OCI-LY7 (cell line): Measurements from ENCODE around the gene C10orf90. TPM values are rescaled to one million over a fixed set of nuclear protein-coding genes. Genes with fewer than 3 reads are reported as not detected.

Experiments used
- BruUV-seq: library from RNA; stranded (reverse); fragments of 400-500 nt; replicated peaks from 2 replicates; lab custom pipeline; 2021; lab: Mats Ljungman, UMichigan
- CTCF ChIA-PET: fragments of 300-600 bp; sonication (Branson Sonifier 250); formaldehyde crosslinking; loops from one replicate; lab custom pipeline; 2022; ENCODE audit warnings: antibody characterized with exemption; ENCODE audit not compliant: unreplicated experiment; lab: Charles Lee
- POLR2A ChIA-PET: fragments of 300-600 bp; sonication (Branson Sonifier 250); formaldehyde crosslinking; loops from one replicate; lab custom pipeline; 2022; ENCODE audit warnings: antibody characterized with exemption; lab: Charles Lee
- DNase-seq: peaks from one replicate; pipeline ENCODE4 v3.0.0-alpha.2; 2015; ENCODE audit warnings: low spot score
- H2AFZ ChIP-seq: fragments of 200-600 bp; sonication (generic), shearing (Covaris generic); 2 replicates; pipeline ENCODE4 v1.6.1; 2014; ENCODE audit warnings: mild to moderate bottlenecking, antibody characterized with exemption, low read length, moderate library complexity
- H3K27ac ChIP-seq: fragments of 200-600 bp; sonication (generic); 2 replicates; pipeline ENCODE4 v1.5.1; 2014; ENCODE audit warnings: mixed run types, low read depth, mild to moderate bottlenecking, moderate library complexity, low read length, inconsistent platforms; ENCODE audit not compliant: poor library complexity, severe bottlenecking
- H3K36me3 ChIP-seq: fragments of 200-600 bp; sonication (generic); 2 replicates; pipeline ENCODE4 v1.6.1; 2014; ENCODE audit warnings: mild to moderate bottlenecking, antibody characterized with exemption, low read length, moderate library complexity, mixed read lengths; ENCODE audit not compliant: insufficient read depth
- H3K4me1 ChIP-seq: fragments of 200-600 bp; sonication (generic); 2 replicates; pipeline ENCODE4 v1.5.1; 2014; ENCODE audit warnings: mild to moderate bottlenecking, low read length; ENCODE audit not compliant: insufficient read depth, poor library complexity, severe bottlenecking
- H3K4me2 ChIP-seq: fragments of 200-600 bp; sonication (generic); 2 replicates; pipeline ENCODE4 v1.6.1; 2014; ENCODE audit warnings: mild to moderate bottlenecking, low read length
- H3K4me3 ChIP-seq: fragments of 200-600 bp; sonication (generic); 2 replicates; pipeline ENCODE4 v1.5.1; 2014; ENCODE audit warnings: mild to moderate bottlenecking, low read depth, low read length; ENCODE audit not compliant: poor library complexity, severe bottlenecking
- H3K79me2 ChIP-seq: fragments of 200-600 bp; sonication (generic); 2 replicates; pipeline ENCODE4 v1.6.1; 2016; ENCODE audit warnings: low read depth, mild to moderate bottlenecking, low read length, moderate library complexity, mixed read lengths; ENCODE audit not compliant: insufficient read depth
- H3K9me2 ChIP-seq: fragments of 200-600 bp; sonication (generic); 2 replicates; pipeline ENCODE4 v1.6.1; 2016; ENCODE audit warnings: mild to moderate bottlenecking, low read length, mixed read lengths; ENCODE audit not compliant: insufficient read depth
- H3K9me3 ChIP-seq: fragments of 200-600 bp; sonication (generic); 2 replicates; pipeline ENCODE4 v1.6.1; 2014; ENCODE audit warnings: mild to moderate bottlenecking, mixed run types, low read length, mixed read lengths
- H4K20me1 ChIP-seq: fragments of 200-600 bp; sonication (generic); 2 replicates; pipeline ENCODE4 v1.6.1; 2014; ENCODE audit warnings: mild to moderate bottlenecking, antibody characterized with exemption, low read length, moderate library complexity, mixed read lengths; ENCODE audit not compliant: insufficient read depth
- CTCF ChIP-seq: fragments of 200-600 bp; sonication (generic); conservative IDR thresholded peaks from 2 replicates; pipeline ENCODE4 v1.5.1; 2014; ENCODE audit warnings: mild to moderate bottlenecking, antibody characterized with exemption, low read length, moderate library complexity, mixed read lengths
- EZH2phosphoT487 ChIP-seq: fragments of 200-600 bp; sonication (generic); IDR thresholded peaks from 2 replicates; pipeline ENCODE4 v1.6.1; 2018; ENCODE audit warnings: low read depth, borderline replicate concordance, mild to moderate bottlenecking, mixed run types, antibody characterized with exemption, low read length, moderate library complexity, mixed read lengths
- intact Hi-C: fragments of 100-400 bp; cut with micrococcal nuclease; formaldehyde crosslinking; loops from one replicate; pipeline ENCODE4 v1.10.0; 2022; ENCODE audit not compliant: unreplicated experiment
- total RNA-seq, 2 experiments: library from RNA; depleted of rRNA in 1 of 2; stranded (reverse); fragments of >200 nt in 1 of 2; shearing (Covaris generic) in 1 of 2; gene quantifications; 2 replicates each; pipeline ENCODE4 v1.2.3, GENCODE V29; 2014 to 2022

Gene C10orf90
- total RNA-seq, 2 experiments from 2014 or later, result not detected

- Histone ChIP-seq H3K79me2 (no peaks in the 10 kb centered on the region), H4K20me1 (no peaks in the 10 kb centered on the region), H3K36me3 (no peaks in the 10 kb centered on the region), H2AFZ (no peak overlapping the region), H3K9me3 (no peaks in the 10 kb centered on the region), H3K4me3 (no peak overlapping the region), H3K4me2 (no peak overlapping the region), H3K4me1 (no peaks in the 10 kb centered on the region), H3K27ac (no peak overlapping the region), H3K9me2 (no peaks in the 10 kb centered on the region)
- TF ChIP-seq EZH2phosphoT487 (no peak), CTCF (no peak)
- CTCF ChIA-PET, result no interaction called here
- DNase-seq, result no peak
- POLR2A ChIA-PET, result no interaction called here
- intact Hi-C loops, result no loop called here
- no TSS peak for BruUV-seq
Observed at GRCh38 chr10:126536656-126537055, 133.8 kb downstream of the C10orf90 start.

- DNase-seq, result no peak
- H3K9me2 ChIP-seq, result no peaks in the 10 kb centered on the region
- TF ChIP-seq EZH2phosphoT487, result no peak
- no peak for TF ChIP-seq CTCF
- H3K36me3 ChIP-seq, result no peaks in the 10 kb centered on the region
- H3K4me3 ChIP-seq, result no peak overlapping the region
- H4K20me1 ChIP-seq, result no peaks in the 10 kb centered on the region
- intact Hi-C loops, result no loop called here
- no peaks in the 10 kb centered on the region for H3K4me1 ChIP-seq
- H3K4me2 ChIP-seq, result no peak overlapping the region
- ChIA-PET POLR2A (no interaction called here), CTCF (no interaction called here)
- H3K79me2 ChIP-seq, result no peaks in the 10 kb centered on the region
- no peak overlapping the region for H2AFZ ChIP-seq
- no peak overlapping the region for H3K27ac ChIP-seq
- H3K9me3 ChIP-seq, result no peaks in the 10 kb centered on the region
- no TSS peak for BruUV-seq
Observed at GRCh38 chr10:126536148-126536547, 134.3 kb downstream of the C10orf90 start.

- intact Hi-C loops, result no loop called here
- H2AFZ ChIP-seq, result no peak overlapping the region
- TF ChIP-seq EZH2phosphoT487, result no peak
- TF ChIP-seq CTCF, result no peak
- no peaks in the 10 kb centered on the region for H3K9me2 ChIP-seq
- no peaks in the 10 kb centered on the region for H3K79me2 ChIP-seq
- no peaks in the 10 kb centered on the region for H3K36me3 ChIP-seq
- no TSS peak for BruUV-seq
- H3K4me2 ChIP-seq, result no peak overlapping the region
- H3K4me1 ChIP-seq, result no peaks in the 10 kb centered on the region
- DNase-seq, result no peak
- H3K9me3 ChIP-seq, result no peaks in the 10 kb centered on the region
- ChIA-PET POLR2A (interaction anchor here (0.6 kb wide), 1 partner anchor 292 kb away, joined by 3 read pairs; no protein-coding TSS in a partner anchor), CTCF (interaction anchor here (0.7 kb wide), 1 partner anchor 13 kb away, joined by 3 read pairs; no protein-coding TSS in a partner anchor)
- no peak overlapping the region for H3K27ac ChIP-seq
- no peak overlapping the region for H3K4me3 ChIP-seq
- no peaks in the 10 kb centered on the region for H4K20me1 ChIP-seq
Observed at GRCh38 chr10:126533644-126534043, 136.8 kb downstream of the C10orf90 start.
